ENCODE measurements around the gene KY.
"Not testable (repeated sequence)": the region's sequence is repeated elsewhere in the genome, so short reads cannot be mapped to it uniquely, and the experiment has no call there.

KY gene

DNA sequence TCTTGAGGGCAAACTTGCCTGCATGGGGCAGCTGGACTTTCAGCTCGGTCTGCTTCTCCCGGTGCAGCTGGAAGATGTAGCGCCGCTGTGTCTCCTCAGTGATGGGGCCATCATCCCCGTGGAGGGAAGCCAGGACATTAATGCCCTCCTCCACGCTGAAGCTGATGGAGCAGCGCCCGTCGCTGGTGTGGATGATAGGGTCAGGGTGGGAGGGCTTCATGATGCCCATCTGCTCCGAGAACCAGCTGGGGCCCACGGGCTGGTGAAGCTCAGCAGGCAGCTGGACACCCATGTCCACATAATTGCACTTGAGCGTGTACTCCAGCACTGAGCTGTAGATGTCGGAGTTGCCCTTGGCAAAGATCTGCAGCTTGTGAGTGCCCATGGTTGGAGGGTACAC is 46.9 kb downstream of the KY start:
- DNase-seq = no peak

DNA sequence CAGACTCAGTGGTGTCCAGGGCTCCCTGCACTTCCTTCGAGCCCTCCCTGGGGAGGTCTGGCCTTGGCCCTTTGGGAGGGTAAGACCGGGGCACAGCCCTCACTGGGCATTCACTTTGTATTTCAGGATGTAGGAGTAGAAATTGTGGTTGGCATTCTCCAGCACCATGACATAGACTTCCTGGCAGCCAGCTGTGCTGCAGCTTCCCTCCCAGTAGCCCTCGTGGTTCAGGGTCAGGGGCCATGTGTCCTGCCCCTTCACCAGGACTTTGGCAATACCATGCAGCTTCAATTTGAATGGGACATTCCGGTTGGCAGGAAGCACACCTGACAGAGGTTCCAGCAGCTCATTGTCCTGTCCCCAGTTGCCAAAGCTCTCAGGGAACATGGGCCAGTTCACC is 47.3 kb downstream of the KY start:
- DNase-seq = no peak

DNA sequence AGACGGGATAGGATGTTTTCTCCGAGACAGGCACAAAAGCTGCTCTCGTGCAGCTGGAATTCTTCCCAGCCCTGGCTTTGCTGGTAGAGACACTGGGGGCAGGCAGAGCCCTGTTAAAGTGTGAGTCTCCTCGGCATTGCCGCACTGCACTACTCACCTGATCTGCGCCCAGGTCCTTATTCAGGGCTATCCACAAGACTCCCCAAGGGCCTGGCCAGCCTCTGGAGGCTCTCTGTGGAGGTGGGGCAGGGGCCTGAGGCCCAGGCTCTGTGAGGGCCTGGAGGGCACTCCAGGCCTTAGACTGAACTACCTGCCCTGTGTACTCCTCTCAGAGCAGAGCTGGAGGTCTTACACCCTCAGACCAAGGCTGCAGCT is 48.4 kb downstream of the KY start:
- DNase-seq = peak in 1 of 56 donors; percentile 57

DNA sequence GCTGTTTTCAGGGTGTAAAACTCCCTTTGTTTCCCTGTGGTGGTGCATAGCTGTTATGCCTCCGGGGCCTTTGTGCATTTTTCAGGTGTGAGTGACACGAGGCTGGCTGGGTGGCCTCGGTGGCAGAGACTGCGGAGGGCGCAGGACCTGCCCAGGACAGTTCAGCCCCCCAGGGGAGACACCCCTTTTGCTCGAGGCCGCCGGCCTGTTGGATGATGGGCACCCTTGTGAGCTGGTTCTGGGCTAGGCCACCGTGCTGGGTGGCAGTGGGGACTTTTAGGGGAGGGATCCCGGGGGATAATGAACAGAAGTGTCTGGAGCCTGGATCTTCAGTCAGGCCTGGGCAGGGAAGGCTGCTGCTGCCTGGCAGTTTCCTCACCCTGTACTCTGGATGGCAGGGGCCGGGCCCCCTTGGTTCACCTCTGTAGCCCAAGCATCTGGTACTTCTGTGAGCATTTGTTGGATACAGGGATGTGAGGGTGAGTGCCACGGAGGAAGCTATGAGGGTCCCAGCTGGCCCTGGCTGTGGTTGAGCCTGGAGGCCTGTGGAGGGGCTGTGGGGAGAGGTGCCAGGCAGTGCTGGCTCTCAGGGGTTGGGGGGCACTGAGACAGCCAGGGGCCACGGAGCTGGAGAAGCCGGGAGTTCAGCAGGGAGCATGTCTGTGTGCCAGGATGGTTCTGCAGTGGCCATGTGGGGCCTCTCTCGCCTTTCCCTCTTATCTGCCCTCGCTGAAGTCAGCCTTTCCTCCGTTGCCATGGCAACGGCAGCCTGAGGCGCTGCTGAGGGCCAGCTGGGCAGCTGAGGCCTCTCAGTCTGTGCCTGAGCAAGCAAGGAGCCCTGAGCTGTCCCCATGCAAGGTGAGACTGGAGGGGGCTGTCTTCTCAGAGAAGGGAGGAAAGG is 49.0 kb downstream of the KY start:
- peak in 43 of 56 donors; percentile 12 to 77 (median 46) for DNase-seq

DNA sequence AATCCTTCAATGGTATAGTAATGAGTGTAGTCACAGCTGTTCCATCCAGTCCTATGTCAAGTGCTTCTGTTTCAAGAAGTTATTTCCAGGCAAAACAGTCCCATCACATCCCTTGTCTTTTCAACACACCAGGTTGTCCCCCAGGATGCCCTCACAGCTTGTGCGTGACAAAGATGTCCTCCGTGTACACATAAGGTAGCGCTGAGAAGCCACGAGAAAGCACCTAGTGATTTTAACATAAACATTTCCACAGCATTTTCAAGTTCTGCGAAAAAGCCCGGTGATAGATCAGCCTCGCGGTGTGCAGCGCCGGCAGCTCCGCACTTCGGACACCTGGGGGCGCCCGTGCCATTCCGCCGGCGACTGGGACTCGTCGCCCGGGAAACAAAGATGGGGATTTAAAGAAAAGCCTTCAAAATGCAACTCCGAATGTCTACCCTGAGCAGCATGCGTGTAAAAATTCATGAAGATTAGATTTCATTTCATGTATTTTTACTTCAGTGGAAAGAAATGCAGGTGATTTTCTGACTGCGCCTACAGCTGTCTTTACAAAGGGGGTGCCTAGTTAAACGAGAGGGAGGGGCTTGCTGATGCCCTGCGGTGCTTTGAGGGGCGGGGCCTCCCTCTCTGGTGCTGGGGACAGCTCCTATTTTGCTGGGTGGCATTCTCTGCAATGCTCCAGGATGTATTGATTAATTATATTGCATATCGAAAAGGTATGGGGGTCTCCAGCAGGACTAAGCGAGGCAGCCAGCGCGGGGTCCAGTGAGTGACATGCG is 49.9 kb downstream of the KY start:
- DNase-seq = peak in 47 of 56 donors; percentile 9 to 78 (median 54)

DNA sequence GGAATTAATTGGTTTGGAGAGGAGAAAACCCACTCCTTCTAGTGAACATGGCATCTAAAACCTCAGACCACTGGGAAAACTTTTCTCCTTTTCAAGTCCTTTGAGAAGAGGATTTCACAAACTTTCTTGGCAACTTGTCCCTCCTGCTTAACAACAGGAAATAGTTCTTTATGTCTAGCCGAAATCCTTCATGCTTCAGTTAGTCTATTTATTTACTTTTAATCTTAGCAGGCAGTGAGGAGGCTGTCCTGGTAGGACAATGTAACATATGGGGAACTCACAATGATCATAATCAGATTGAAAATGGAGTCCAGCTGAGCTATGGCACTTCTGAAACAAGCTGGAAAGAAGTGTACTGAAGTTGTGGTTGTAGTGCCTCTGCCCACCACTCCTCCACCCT is 50.6 kb downstream of the KY start:
- DNase-seq = no peak

DNA sequence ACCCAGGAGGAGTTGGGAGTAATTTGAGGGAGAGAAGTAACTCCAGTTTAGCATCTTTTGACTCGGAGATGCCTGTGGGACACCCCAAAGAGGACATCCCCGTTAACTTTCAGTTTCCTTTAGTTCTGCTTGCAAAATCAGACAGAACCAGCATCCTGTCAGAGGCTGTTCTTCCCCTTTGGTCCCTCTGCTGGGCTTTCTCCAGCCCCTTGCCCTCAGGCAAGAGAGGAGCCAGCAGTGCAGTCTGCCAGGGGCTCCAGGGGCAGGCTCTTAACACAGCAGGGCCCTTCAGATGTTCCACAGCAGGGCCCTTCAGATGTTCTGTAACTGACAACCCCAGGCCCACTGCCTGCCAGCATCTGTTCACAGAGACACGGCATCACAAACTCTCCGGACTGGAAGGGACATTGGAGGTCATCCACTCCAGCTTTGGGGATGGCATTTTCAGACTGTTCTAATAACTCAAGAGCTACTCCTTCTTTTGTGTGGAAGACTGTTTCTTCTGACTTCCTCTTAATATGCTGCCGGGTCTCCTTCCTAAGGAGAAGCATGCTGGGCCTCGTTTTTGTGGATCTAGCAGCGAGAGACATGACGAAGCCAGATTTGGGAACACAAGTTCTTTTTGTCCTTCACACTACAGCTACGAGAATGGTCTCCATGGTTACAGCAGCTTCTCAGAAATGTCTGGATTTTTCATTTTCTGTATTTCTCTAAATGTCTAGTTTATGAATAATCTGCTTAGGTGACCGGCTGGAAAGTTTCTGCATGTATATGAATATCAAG is 51.9 kb downstream of the KY start:
- peak in 8 of 56 donors; percentile 9 to 55 (median 26) for DNase-seq

DNA sequence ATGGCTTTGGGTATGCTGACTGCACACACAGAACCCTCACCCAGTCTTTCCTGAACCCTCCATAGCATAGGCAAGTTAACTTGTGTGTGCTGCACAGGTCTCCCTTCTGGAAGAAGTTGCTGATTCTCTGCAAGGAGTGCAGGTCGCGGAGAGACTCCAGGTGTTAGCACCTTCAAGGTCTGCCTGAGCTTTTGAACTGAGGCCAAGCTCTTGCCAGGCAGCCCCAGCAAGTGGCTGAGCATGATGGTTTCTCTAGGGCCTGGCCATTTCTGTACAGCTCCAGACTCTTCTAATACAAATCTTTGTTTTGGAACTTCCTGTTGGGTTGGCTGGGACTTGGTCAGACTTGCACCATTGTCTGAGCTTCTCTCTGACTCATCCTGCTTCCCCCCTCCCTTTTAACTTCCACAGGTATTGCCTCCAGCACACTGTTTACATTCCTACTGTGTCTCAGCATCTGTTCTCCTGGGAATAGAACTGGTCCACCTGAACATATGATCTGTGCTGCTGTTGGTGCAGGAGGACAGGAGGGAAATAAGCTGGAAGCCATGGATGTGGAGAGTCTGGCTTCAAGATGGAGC is 53.3 kb downstream of the KY start:
- no peak for DNase-seq

DNA sequence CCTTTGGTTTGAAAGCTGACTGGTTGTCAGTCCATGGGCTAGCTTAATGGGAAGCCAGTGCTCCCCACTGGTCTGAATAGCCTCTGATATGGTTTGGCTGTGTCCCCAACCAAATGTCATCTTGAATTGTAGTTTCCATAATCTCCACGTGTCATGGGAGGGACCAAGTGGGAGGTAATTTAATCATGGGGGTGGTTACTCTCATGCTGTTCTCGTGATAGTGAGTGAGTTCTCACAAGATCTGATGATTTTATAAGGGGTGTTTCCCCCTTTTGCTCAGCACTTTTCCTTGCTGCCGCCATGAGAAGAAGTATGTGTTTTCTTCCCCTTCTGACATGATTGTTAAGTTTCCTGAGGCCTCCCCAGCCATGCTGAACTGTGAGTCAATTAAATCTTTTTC is 55.8 kb downstream of the KY start:
- DNase-seq = not testable (repeated sequence)

DNA sequence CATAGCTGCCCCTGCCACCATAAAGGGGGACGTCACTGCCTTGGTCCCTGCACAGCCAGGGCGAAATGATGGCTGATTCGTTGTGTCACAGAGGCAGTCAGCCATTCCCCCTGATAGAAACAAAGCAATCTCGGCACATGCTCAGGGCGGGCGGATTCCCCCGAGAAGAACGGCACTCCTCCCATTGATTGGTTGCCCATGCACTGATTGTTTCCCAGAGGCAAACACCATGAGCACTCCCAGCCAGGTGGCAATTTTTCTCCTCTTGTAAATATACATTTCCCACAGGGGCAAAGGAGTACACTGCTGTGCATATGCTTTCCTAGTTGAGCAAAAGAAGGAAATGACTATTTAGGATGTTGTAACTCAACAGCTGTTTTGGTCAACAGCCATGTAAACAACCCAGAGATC is 56.5 kb downstream of the KY start:
- no peak for DNase-seq

DNA sequence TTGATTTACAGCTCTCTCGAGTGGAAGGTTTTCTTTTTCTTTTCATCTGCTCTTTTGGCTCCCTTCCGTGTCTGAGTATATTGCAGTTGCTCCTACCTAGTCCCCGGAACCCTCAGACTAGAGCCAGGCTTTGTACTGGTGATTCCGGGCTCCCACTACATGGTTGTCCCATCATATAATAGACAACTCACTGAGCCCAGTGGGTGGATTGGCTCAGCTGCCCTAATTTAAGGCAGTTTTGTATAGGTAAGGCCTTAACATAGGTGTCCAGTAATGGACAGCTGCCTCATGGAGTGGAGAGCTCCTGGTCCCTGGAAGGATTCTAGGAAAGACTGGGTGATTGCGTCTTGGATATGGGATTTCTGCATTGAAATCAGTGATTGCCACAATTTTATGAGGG is 58.0 kb downstream of the KY start:
- no peak for DNase-seq

DNA sequence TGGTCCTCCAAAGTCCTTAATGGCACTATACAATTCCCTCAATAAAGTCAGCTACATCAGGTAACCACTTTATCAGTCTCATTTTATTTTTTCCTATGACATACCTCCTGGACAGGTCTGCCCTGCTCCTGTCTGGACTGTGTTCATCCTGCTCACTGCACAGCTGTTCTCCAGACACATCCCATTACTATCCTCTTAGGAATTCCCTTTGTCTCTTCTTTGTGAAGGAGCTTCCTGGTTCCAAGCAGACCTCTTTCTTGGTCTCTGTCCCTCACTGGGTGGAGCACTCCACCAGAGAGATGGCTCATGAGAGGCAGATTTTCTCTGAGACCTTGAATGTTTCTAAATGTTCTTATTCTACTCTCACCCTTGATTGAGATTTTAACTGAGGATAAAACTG is 60.1 kb downstream of the KY start:
- no peak for DNase-seq

DNA sequence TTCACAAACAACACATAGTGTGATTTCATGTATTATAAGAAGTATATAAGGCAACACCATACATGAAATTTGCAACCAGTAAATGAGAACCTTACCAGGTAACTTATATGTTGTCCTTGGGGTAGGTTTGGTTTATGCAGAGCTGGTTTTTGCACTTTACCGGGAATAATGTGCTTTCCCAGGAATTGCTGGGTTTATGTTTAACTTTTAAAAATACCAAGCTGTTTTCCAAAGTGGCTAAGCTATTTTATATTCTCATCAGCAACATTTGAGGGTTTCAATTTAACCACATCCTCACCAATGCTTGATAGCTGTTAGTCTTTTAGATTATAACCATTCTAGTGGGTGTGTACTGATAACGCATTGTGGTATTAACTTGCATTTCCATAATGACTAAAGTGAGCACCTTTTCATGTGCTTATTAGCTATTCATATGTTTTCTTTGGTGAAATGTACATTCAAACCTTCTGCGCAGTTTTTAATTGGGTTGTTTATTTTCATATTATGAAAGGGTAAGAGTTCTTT is 71.6 kb downstream of the KY start:
- no peak for DNase-seq

DNA sequence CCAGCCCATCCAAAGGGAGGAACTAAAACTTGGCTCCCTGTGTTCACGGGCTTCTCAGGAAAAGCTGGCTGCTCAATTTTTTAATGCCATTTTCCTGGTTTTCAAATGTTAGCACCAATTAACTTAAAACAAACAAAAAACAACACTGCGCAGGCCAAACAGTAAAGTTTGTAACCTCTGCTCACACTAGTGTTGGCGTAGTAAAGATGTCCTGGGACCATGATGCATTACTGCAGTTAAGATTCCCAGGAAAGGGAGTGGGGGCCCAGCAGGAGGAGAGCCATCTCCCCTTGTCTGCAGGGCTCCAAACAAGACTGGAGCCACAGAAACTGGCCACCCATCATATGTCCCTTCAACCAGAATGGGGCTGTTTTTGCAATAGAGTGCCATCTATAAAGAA is 74.0 kb downstream of the KY start:
- no peak for DNase-seq

DNA sequence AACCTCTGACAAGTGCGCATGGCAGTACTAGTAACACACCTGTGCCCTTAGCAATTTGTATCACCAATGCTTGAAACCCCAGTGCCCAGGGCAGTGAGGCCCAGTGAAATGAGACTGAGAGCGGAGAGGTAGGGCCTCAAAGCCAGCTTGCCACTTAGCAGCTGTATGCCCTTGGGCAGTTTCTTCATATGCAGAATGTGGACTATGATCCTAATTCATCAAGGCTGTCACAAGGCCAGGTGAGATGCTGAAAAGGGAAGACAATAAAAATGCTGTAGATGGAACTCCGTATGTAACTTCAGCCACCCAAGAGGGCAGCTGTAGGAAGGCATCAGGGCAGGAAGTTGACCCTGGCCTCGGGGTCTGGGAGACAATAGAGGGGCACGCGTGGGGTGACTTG is 74.4 kb downstream of the KY start:
- DNase-seq = no peak

DNA sequence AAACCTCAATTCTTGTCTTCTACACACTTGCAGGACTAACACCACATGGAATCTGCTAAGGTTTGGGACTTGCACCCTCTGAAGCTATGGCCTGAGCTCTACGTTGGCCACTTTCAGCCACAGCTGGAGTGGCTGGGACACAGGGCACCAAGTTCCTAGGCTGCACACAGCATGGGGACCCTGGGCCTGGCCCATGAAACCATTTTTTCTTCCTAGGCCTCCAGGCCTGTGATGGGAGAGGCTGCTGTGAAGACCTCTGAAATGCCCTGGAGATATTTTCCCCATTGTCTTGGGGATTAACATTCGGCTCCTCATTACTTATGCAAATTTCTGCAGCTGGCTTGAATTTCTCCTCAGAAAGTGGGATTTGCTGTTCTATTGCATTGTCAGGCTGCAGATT is 80.9 kb downstream of the KY start:
- not testable (repeated sequence) for DNase-seq

DNA sequence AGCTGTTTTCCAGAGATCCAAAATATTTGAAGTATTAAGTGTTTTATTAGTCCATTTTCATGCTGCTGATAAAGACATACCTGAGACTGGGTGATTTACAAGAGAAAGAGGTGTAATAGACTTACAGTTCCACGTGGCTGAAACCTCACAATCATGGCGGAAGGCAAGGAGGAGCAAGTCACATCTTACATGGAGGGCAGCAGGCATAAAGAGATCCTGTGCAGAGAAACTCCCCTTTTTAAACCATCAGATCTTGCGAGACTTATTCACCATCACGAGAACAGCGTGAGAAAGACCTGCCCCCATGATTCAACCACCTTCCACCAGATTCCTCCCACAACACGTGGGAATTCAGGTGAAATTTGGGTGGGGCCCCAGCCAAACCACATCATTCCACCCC is 82.0 kb downstream of the KY start:
- no peak for DNase-seq

DNA sequence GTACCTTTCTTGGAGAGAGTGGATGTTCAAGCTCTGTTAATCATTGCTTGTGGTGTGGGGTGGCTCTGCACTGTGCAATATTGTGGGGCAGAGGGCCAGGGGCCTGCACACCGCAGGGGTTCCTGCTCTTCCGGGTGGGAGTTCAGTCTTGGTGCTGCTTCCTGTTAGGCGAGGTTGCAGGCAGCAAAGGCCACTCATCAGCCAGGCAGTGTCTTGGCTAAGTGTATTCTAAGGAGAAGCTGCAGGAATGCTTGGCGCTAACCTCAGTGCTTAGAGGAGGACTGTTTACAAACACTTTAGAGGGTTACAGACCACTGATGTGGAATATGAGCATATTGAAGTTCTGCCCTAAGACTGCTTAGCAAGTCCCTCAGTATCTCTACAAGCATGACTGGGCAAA is 83.2 kb downstream of the KY start:
- DNase-seq = no peak

DNA sequence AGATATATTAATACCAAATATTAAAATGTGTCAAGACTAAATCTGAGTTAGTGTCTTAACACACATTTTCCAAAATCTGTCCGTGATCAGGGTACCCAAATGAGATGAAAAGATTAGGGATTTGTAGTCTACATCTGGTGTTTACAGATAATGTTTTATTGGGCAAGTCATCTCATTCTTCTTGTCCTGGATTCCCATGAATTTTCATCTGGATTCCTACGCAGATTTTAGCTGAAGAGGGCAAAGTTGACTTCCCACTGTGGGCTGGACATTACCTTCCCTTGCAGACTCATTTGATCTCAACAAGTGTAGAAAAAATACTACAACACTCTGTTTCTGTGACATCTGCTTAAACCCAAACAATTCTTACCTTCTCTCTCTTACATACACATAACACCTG is 85.8 kb downstream of the KY start:
- no peak for DNase-seq

DNA sequence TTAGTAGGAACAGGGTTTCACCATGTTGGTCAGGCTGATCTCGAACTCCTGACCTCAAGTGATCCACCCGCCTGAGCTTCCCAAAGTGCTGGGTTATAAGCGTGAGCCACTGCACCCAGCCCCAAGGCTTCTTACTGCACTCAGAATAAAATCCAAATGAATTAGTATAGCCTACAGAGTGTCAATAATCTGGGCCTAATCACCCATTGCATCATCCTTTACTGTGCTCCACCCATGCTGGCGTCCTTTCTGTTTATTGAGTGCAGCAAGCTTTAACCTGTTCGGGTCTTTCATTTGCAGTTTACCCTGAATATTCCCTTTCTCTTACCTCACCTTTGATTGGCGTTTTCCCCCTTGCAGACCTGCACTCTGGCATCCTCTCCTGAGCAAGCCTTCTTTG is 87.2 kb downstream of the KY start:
- no peak for DNase-seq

DNA sequence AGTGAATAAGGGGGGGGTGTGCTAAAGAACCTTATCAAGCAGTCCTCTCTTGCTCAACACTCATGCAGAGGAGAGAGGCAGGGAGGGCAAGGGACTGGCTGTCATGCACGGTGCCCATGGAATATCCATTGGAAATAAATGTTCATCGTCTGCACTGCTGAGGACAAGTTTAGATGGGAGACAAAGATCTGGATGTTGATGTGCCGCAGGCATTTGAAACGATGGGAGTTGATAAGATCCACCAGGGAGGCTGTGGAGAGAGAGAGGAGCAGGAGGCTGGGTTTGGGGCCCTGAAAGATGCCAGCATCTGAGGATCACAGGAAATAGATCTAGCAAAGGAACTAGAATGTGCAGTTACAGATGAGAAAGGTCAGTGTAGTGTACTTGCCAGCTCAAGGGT is 88.8 kb downstream of the KY start:
- DNase-seq = no peak

Data from amygdala (tissue), 56 donors.